SK-N-SH (cell line): ENCODE data around the gene LPIN2. TPM values are rescaled to one million over a fixed set of nuclear protein-coding genes. Genes with fewer than 3 reads are reported as not detected.
A peak's percentile ranks its signal among the peaks of the same experiment; 100 is the strongest.

Source experiments
- CTCF ChIA-PET: fragments of 300-600, 350-600 bp; formaldehyde crosslinking; extraction: SDS; loops from one replicate; lab custom pipeline; 2021; lab: Yijun Ruan, JAX
- POLR2A ChIA-PET: fragments of 350-600 bp; sonication (Branson Sonifier 250); formaldehyde crosslinking; extraction: SDS; loops from one replicate; lab custom pipeline; 2020; ENCODE audit warnings: antibody characterized with exemption, inconsistent platforms; lab: Yijun Ruan, JAX
- DNase-seq: peaks from one replicate; pipeline ENCODE4 v3.0.0; 2012
- H2AFZ ChIP-seq: fragments of 200-600 bp; sonication (generic); 2 replicates; pipeline ENCODE4 v1.8.1; 2016; ENCODE audit warnings: antibody characterized with exemption, mild to moderate bottlenecking, low read depth
- H3F3A ChIP-seq: fragments of 200-600 bp; sonication (generic); replicated peaks from 2 replicates; pipeline ENCODE3; 2016; ENCODE audit warnings: antibody characterized with exemption, mild to moderate bottlenecking; ENCODE audit not compliant: insufficient read depth
- H3K27ac ChIP-seq, 2 experiments: fragments of 200-500 bp in 1 of 2; fragments of 200-600 bp in 1 of 2; sonication (Bioruptor generic) in 1 of 2; sonication (generic), shearing (Covaris generic) in 1 of 2; 2 replicates each; pipeline versions ENCODE4 v1.5.1 to v1.6.1; 2014 to 2016; ENCODE audit warnings: low read depth in 2 of 2, inconsistent platforms in 1 of 2, low read length in 1 of 2, mild to moderate bottlenecking in 1 of 2, mixed read lengths in 1 of 2
- H3K27me3 ChIP-seq: fragments of 200-600 bp; sonication (generic), shearing (Covaris generic); 2 replicates; pipeline ENCODE4 v1.6.1; 2016; ENCODE audit warnings: mixed run types; ENCODE audit not compliant: insufficient read depth
- H3K36me3 ChIP-seq, 2 experiments: fragments of 200-500 bp in 1 of 2; fragments of 200-600 bp in 1 of 2; sonication (Bioruptor generic) in 1 of 2; sonication (generic) in 1 of 2; replicated peaks in 1 of 2; 2 replicates each; pipeline versions ENCODE3 to v1.5.1; 2014 to 2016; ENCODE audit warnings: low read length in 1 of 2, mild to moderate bottlenecking in 1 of 2; ENCODE audit not compliant: insufficient read depth in 2 of 2, control insufficient read depth in 1 of 2
- H3K4me1 ChIP-seq, 2 experiments: fragments of 200-500 bp in 1 of 2; fragments of 200-600 bp in 1 of 2; sonication (Bioruptor generic) in 1 of 2; sonication (generic), shearing (Covaris generic) in 1 of 2; 2 replicates each; pipeline versions ENCODE4 v1.5.1 to v1.6.1; 2014 to 2016; ENCODE audit warnings: low read depth in 1 of 2, low read length in 1 of 2, mixed run types in 1 of 2; ENCODE audit not compliant: insufficient read depth in 2 of 2, control insufficient read depth in 1 of 2
- H3K4me2 ChIP-seq: fragments of 200-600 bp; sonication (generic), shearing (Covaris generic); 2 replicates; pipeline ENCODE4 v1.6.1; 2017; ENCODE audit warnings: mixed run types
- H3K4me3 ChIP-seq, 2 experiments: fragments of 200-500 bp in 1 of 2; fragments of 200-600 bp in 1 of 2; sonication (Bioruptor generic) in 1 of 2; sonication (generic), shearing (Covaris generic) in 1 of 2; 2 replicates each; pipeline versions ENCODE4 v1.5.1 to v1.8.1; 2014 to 2016; ENCODE audit warnings: low read depth in 2 of 2, inconsistent platforms in 1 of 2, low read length in 1 of 2, mild to moderate bottlenecking in 1 of 2, mixed read lengths in 1 of 2, moderate library complexity in 1 of 2
- H3K79me2 ChIP-seq: fragments of 200-600 bp; sonication (generic); 2 replicates; pipeline ENCODE4 v1.8.1; 2017; ENCODE audit warnings: mild to moderate bottlenecking; ENCODE audit not compliant: insufficient read depth
- H3K9ac ChIP-seq: fragments of 200-600 bp; sonication (generic); 2 replicates; pipeline ENCODE4 v1.6.1; 2017; ENCODE audit warnings: mixed run types
- H3K9me2 ChIP-seq: fragments of 200-600 bp; sonication (generic); 2 replicates; pipeline ENCODE4 v1.6.1; 2017; ENCODE audit warnings: mixed run types
- H3K9me3 ChIP-seq: fragments of 200-600 bp; sonication (generic); 2 replicates; pipeline ENCODE4 v1.6.1; 2017; ENCODE audit warnings: mixed run types, mild to moderate bottlenecking, moderate library complexity
- H4K20me1 ChIP-seq: fragments of 200-600 bp; sonication (generic); 2 replicates; pipeline ENCODE4 v1.6.1; 2017; ENCODE audit warnings: mild to moderate bottlenecking, mixed run types; ENCODE audit not compliant: insufficient read depth
- CHD2 ChIP-seq: fragments of 150-350 bp; IDR thresholded peaks from 2 replicates; pipeline ENCODE4 v1.6.1; 2018; ENCODE audit warnings: low read length; ENCODE audit not compliant: partially characterized antibody
- CTCF ChIP-seq: fragments of 200-600 bp; sonication (generic); IDR thresholded peaks from 2 replicates; pipeline ENCODE4 v1.6.1; 2017; ENCODE audit warnings: antibody characterized with exemption, mild to moderate bottlenecking, moderate library complexity
- ELF1 ChIP-seq: IDR thresholded peaks from 2 replicates; pipeline ENCODE4 v1.4.0; 2012
- EP300 ChIP-seq, 2 experiments: IDR thresholded peaks; 2 replicates each; pipeline versions ENCODE4 v1.4.0 to v1.6.1; 2012; ENCODE audit warnings: borderline replicate concordance in 1 of 2, low read depth in 1 of 2, low read length in 1 of 2
- FOXJ3 ChIP-seq: sonication (generic); formaldehyde crosslinking; IDR thresholded peaks from 2 replicates; pipeline ENCODE4 v1.5.1; 2020; ENCODE audit warnings: mild to moderate bottlenecking, missing genetic modification reagents
- GATA2 ChIP-seq: sonication (generic); formaldehyde crosslinking; IDR thresholded peaks from 2 replicates; pipeline ENCODE4 v1.5.0; 2020; ENCODE audit warnings: mild to moderate bottlenecking, missing genetic modification reagents
- JUND ChIP-seq: IDR thresholded peaks from 2 replicates; pipeline ENCODE4 v1.4.0; 2012
- MAX ChIP-seq: IDR thresholded peaks from 2 replicates; pipeline ENCODE4 v1.4.0; 2012; ENCODE audit warnings: low read depth
- MXI1 ChIP-seq: IDR thresholded peaks from 2 replicates; pipeline ENCODE4 v1.6.1; 2012; ENCODE audit warnings: mild to moderate bottlenecking, low read depth, low read length, improper control_type of control experiment
- NRF1 ChIP-seq: IDR thresholded peaks from 2 replicates; pipeline ENCODE4 v1.6.1; 2012; ENCODE audit warnings: low read depth, mild to moderate bottlenecking, low read length
- PBX3 ChIP-seq: IDR thresholded peaks from 2 replicates; pipeline ENCODE4; 2012
- POLR2AphosphoS5 ChIP-seq: IDR thresholded peaks from 2 replicates; pipeline ENCODE4 v1.6.1; 2012; ENCODE audit warnings: low read depth, low read length
- SIN3A ChIP-seq: IDR thresholded peaks from 2 replicates; pipeline ENCODE4 v1.6.1; 2012; ENCODE audit warnings: low read depth, mild to moderate bottlenecking, low read length, moderate library complexity, borderline replicate concordance
- TCF12 ChIP-seq: IDR thresholded peaks from 2 replicates; pipeline ENCODE4 v1.4.0; 2012
- TEAD4 ChIP-seq: IDR thresholded peaks from 2 replicates; pipeline ENCODE4 v1.4.0; 2012; ENCODE audit warnings: mild to moderate bottlenecking, borderline replicate concordance; ENCODE audit not compliant: insufficient read depth
- USF1 ChIP-seq: IDR thresholded peaks from 2 replicates; pipeline ENCODE4 v1.4.0; 2012; ENCODE audit warnings: low read depth, borderline replicate concordance
- WGBS: methylation state at CpG from one replicate; pipeline ENCODE4 v1.1.6; 2017; ENCODE audit warnings: low lambda C conversion rate; 5-methylcytosine and 5-hydroxymethylcytosine counted together
- polyA plus RNA-seq, 3 experiments: library from polyadenylated mRNA; depleted of rRNA; stranded (reverse); fragments of >200 nt; gene quantifications; 2 replicates each; pipeline ENCODE4 v1.2.3, GENCODE V29; 2012
- TF ChIP-seq, protein P1 (sequence below): fragments of 150-350 bp; IDR thresholded peaks from 2 replicates; pipeline ENCODE4 v1.6.1; 2016; ENCODE audit warnings: mild to moderate bottlenecking, low read depth, low read length
- TF ChIP-seq, protein P2 (sequence below): IDR thresholded peaks from 2 replicates; pipeline ENCODE4 v1.4.0; 2012; ENCODE audit warnings: low read depth, borderline replicate concordance
- TF ChIP-seq, protein P3 (sequence below): fragments of 150-350 bp; IDR thresholded peaks from 2 replicates; pipeline ENCODE4 v1.6.1; 2017; ENCODE audit warnings: antibody characterized with exemption, low read length, low read depth, borderline replicate concordance

LPIN2 gene
- polyA plus RNA-seq, 1 of the 3 experiments (the other 2 are of a cell fraction), result 19.3 TPM

GRCh38 chr18:3012136-3013023, 564 bp downstream of the LPIN2 start:
- Histone ChIP-seq H3K4me1 (peaks cover 6 to 35% of the 10 kb centered on the region in 2 experiments), H3K4me2 (peak overlapping the region; percentile 70), H4K20me1 (peaks cover 6% of the 10 kb centered on the region; the same call in 1 of the 2 replicates), H3K9me3 (no peaks in the 10 kb centered on the region), H3K79me2 (peaks cover 51% of the 10 kb centered on the region), H3K9ac (peak overlapping the region; percentile 76), H2AFZ (peak overlapping the region; percentile 26; the same call in 1 of the 2 replicates), H3K36me3 (peaks cover 0 to 15% of the 10 kb centered on the region in 2 experiments), H3K9me2 (no peaks in the 10 kb centered on the region), H3K27ac (peak overlapping the region; percentile 73 to 89), H3K4me3 (peak overlapping the region; percentile 65 to 71), H3K27me3 (no peaks in the 10 kb centered on the region), H3F3A (peaks cover 35% of the 10 kb centered on the region)
- TF ChIP-seq ELF1 (no peak), NRF1 (no peak), POLR2AphosphoS5 (no peak), USF1 (peak; percentile 92), SIN3A (no peak; the same call in 1 of the 2 replicates), MXI1 (no peak), PBX3 (no peak), MAX (peak; percentile 58), FOXJ3 (CRISPR knock-in tag) (no peak), GATA2 (CRISPR knock-in tag) (no peak), JUND (no peak), CHD2 (no peak), TCF12 (no peak), TEAD4 (no peak), CTCF (no peak), EP300 (IDR thresholded peaks at IDR 0.05; ENCODE audit: borderline replicate concordance in 1 of 2, low read depth in 1 of 2, low read length in 1 of 2) (no peak)
- TF ChIP-seq, protein P1, sequence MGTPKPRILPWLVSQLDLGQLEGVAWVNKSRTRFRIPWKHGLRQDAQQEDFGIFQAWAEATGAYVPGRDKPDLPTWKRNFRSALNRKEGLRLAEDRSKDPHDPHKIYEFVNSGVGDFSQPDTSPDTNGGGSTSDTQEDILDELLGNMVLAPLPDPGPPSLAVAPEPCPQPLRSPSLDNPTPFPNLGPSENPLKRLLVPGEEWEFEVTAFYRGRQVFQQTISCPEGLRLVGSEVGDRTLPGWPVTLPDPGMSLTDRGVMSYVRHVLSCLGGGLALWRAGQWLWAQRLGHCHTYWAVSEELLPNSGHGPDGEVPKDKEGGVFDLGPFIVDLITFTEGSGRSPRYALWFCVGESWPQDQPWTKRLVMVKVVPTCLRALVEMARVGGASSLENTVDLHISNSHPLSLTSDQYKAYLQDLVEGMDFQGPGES, result no peak
- TF ChIP-seq, protein P2, sequence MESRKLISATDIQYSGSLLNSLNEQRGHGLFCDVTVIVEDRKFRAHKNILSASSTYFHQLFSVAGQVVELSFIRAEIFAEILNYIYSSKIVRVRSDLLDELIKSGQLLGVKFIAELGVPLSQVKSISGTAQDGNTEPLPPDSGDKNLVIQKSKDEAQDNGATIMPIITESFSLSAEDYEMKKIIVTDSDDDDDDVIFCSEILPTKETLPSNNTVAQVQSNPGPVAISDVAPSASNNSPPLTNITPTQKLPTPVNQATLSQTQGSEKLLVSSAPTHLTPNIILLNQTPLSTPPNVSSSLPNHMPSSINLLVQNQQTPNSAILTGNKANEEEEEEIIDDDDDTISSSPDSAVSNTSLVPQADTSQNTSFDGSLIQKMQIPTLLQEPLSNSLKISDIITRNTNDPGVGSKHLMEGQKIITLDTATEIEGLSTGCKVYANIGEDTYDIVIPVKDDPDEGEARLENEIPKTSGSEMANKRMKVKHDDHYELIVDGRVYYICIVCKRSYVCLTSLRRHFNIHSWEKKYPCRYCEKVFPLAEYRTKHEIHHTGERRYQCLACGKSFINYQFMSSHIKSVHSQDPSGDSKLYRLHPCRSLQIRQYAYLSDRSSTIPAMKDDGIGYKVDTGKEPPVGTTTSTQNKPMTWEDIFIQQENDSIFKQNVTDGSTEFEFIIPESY, result no peak
- TF ChIP-seq, protein P3, sequence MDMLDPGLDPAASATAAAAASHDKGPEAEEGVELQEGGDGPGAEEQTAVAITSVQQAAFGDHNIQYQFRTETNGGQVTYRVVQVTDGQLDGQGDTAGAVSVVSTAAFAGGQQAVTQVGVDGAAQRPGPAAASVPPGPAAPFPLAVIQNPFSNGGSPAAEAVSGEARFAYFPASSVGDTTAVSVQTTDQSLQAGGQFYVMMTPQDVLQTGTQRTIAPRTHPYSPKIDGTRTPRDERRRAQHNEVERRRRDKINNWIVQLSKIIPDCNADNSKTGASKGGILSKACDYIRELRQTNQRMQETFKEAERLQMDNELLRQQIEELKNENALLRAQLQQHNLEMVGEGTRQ, result 0 out of 2 replicates have a peak, but pooled peaks have one; percentile 29
- WGBS, result 2% methylated on average over 31 of the region's 78 CpGs
- DNase-seq, result peak; percentile 83
- ChIA-PET POLR2A (no interaction called here), CTCF (no interaction called here)
